ENCODE measurements around the gene PHB1. TPM values are rescaled to one million over a fixed set of nuclear protein-coding genes. Genes with fewer than 3 reads are reported as not detected.

The PHB1 gene
- total RNA-seq, 1 donor from 2014 or later = 136 TPM

DNA sequence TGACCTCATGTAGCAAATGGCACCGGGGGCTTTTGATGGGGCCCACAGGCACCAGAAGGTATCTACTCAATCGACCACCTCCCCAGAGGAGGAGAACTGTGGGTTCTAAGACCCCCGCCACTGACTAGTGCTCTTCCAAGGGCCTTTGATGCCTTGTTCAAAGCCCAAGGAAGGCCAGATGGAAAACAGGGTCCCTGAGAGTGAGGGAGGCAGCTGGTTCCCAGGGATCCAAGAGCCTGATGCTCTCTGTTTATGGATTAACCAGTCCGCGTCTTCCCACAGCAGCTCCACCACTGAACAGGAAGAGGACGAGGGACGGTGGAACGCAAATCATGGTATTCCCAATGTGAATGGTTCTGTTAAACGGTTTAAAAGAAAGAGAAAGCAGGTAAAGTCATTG is 7.6 kb downstream of the PHB1 start:
- no peak for TF ChIP-seq CTCF (IDR thresholded peaks at IDR 0.05; ENCODE audit: unreplicated experiment)
- no peaks in the 10 kb centered on the region for H3K27me3 Mint-ChIP-seq (ENCODE audit: low read depth)
- H3K9me3 Mint-ChIP-seq = no peaks in the 10 kb centered on the region
- H3K4me1 Mint-ChIP-seq = peaks cover 11% of the 10 kb centered on the region
- H3K36me3 Mint-ChIP-seq = peaks cover 43% of the 10 kb centered on the region
- DNase-seq (ENCODE audit: low spot score in 2 of 2, unreplicated experiment in 2 of 2) = no peak
- no peak overlapping the region for H3K27ac Mint-ChIP-seq
- H3K4me3 Mint-ChIP-seq = no peak overlapping the region

DNA sequence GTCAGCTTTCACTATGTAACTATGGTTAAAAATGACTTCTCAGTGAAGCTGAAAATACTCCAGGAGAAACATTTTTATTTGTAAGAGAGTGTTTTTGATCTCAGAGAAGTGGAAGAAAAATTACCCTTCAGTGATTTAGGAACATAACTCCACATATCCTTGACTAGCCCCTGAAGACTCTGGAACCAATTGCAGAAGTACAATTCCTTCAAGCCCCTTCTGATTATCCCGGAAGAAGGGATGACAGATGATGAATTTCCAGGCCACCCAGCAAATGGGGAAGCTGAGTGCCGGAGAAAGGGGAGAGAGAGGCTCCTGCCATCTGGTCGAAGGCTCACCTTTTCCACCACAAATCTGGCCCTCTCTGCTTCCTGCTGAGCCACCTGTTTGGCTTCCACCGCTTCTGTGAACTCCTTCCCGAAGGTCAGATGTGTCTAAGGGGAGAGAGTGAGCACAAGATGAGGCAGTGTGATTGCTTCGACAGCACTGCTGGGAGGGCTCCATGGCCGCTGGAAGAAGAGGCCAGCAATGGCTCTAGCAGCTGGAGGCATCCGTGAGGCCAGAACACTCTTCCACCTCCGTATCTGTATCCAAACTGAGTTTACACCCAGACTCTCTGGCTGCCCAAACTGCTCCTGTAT is 8.1 kb downstream of the PHB1 start:
- H3K4me3 Mint-ChIP-seq = no peak overlapping the region
- H3K4me1 Mint-ChIP-seq = peaks cover 15% of the 10 kb centered on the region
- H3K36me3 Mint-ChIP-seq = peaks cover 39% of the 10 kb centered on the region
- no peak for DNase-seq (ENCODE audit: low spot score in 2 of 2, unreplicated experiment in 2 of 2)
- no peak overlapping the region for H3K27ac Mint-ChIP-seq
- H3K27me3 Mint-ChIP-seq (ENCODE audit: low read depth) = no peaks in the 10 kb centered on the region
- H3K9me3 Mint-ChIP-seq = no peaks in the 10 kb centered on the region
- TF ChIP-seq CTCF (IDR thresholded peaks at IDR 0.05; ENCODE audit: unreplicated experiment) = no peak

DNA sequence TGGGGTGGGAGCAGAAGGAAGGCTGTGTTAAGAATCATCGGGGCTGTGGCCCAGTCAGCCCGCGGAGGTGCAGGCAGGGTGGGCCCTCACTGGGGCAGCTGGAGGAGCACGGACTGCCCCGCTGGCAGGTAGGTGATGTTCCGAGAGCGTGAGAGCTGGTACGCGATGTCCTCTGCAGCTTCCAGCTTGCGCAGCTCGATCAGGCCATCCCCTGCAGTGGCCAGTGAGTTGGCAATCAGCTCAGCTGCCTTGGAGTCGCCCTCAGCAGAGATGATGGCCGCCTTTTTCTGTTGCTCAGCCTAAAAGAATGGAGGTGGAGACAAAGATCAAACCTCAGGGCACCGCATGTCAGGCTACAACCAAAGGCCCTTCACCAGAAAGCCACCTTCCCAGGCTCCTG is 9.8 kb downstream of the PHB1 start:
- Mint-ChIP-seq H3K36me3 (peaks cover 31% of the 10 kb centered on the region), H3K9me3 (no peaks in the 10 kb centered on the region), H3K27ac (no peak overlapping the region), H3K4me3 (no peak overlapping the region), H3K4me1 (peaks cover 18% of the 10 kb centered on the region), H3K27me3 (ENCODE audit: low read depth) (no peaks in the 10 kb centered on the region)
- TF ChIP-seq CTCF (IDR thresholded peaks at IDR 0.05; ENCODE audit: unreplicated experiment) = no peak
- DNase-seq (ENCODE audit: low spot score in 2 of 2, unreplicated experiment in 2 of 2) = no peak

DNA sequence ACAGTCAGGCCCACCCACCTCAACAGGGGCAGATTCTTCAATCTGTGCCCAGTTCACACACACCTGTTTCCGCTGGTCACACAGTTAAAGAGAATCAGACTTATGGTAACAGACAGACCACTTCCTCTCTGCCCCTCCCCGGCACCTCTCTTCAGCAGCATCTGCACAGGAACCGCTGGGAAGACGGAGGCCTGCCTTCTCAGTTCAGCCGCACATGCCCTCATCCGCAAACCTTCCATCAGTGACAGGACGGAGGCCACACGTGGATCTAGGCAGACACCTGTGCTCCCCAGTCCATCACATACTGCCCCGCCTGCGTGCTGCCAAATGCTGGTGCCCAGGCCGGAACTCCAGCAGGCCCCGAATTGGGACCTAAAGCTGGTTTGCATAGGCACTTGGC is 10.3 kb downstream of the PHB1 start:
- Mint-ChIP-seq H3K9me3 (no peaks in the 10 kb centered on the region), H3K36me3 (peaks cover 31% of the 10 kb centered on the region), H3K27me3 (ENCODE audit: low read depth) (no peaks in the 10 kb centered on the region), H3K4me3 (no peak overlapping the region), H3K4me1 (peaks cover 21% of the 10 kb centered on the region), H3K27ac (no peak overlapping the region)
- no peak for DNase-seq (ENCODE audit: low spot score in 2 of 2, unreplicated experiment in 2 of 2)
- no peak for TF ChIP-seq CTCF (IDR thresholded peaks at IDR 0.05; ENCODE audit: unreplicated experiment)

GRCh38 chr17:49403514-49404289 is 11.0 kb downstream of the PHB1 start:
- no peak for TF ChIP-seq CTCF (IDR thresholded peaks at IDR 0.05; ENCODE audit: unreplicated experiment)
- H3K4me3 Mint-ChIP-seq = no peak overlapping the region
- no peak for DNase-seq (ENCODE audit: low spot score in 2 of 2, unreplicated experiment in 2 of 2)
- H3K36me3 Mint-ChIP-seq = peaks cover 26% of the 10 kb centered on the region
- no peak overlapping the region for H3K27ac Mint-ChIP-seq
- H3K9me3 Mint-ChIP-seq = no peaks in the 10 kb centered on the region
- H3K4me1 Mint-ChIP-seq = peaks cover 21% of the 10 kb centered on the region
- H3K27me3 Mint-ChIP-seq (ENCODE audit: low read depth) = no peaks in the 10 kb centered on the region

Measured in mesothelial cell of epicardium (in vitro differentiated cells).